ENCODE measurements around the gene SGMS1.

The SGMS1 gene

GRCh38 chr10:50415292-50415691 is 208.5 kb downstream of the SGMS1 start:
- no peak for DNase-seq

- DNase-seq = no peak
Measured at GRCh38 chr10:50410066-50410811, 213.5 kb downstream of the SGMS1 start.

- DNase-seq = no peak
Measured at GRCh38 chr10:50407076-50407801, 216.5 kb downstream of the SGMS1 start.

DNA sequence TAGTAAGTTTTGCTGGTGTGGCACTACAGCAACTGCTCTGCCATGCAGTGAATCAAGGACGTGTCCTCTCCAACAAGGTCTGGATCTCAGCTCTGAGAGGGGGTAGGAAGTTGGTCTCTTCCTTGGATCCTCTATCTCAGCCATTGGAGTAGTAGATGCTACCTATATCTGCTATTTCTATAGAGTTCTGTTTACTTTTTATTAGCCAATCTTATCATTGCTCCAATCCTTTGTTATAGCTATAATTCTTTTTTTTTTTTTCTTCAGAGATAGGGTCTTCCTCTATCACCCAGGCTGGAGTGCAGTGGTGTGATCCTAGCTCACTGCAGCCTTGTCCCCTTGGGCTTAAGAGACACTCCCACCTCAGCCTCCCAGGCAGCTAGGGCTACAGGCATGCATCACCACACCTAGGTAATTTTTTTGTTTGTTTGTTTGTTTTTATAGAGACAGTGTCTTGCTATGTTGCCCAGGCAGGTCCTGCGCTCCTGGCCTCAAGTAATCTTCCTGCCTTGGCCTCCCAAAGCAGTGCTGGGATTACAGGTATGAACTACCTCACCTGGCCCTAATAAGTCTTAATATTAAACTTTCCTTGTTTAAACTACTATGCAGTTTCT is 217.2 kb downstream of the SGMS1 start:
- DNase-seq = no peak

- no peak for DNase-seq
Measured at GRCh38 chr10:50405723-50406122, 218.0 kb downstream of the SGMS1 start.

- no peak for DNase-seq
Measured at GRCh38 chr10:50404021-50404773, 219.6 kb downstream of the SGMS1 start.

DNA sequence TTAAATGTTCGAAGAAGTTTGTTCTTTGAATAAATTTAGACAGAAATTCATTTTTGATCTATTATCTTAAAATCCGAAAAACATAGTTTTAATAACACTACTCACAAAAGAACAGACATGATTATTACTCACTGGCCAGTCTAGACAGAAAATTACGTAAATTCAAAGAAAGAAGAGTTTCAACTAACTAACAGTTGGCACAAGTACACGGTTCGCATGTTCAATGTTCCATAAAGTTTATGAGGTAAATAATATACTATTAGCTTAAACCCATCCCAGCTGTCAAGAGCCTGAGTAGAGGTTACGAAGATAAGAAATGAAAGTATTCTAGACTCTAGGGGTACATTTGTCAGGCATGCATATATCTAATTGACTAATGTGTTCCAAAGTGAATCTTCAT is 220.7 kb downstream of the SGMS1 start:
- DNase-seq = no peak

- DNase-seq = no peak
Measured at GRCh38 chr10:50402466-50402865, 221.3 kb downstream of the SGMS1 start.

DNA sequence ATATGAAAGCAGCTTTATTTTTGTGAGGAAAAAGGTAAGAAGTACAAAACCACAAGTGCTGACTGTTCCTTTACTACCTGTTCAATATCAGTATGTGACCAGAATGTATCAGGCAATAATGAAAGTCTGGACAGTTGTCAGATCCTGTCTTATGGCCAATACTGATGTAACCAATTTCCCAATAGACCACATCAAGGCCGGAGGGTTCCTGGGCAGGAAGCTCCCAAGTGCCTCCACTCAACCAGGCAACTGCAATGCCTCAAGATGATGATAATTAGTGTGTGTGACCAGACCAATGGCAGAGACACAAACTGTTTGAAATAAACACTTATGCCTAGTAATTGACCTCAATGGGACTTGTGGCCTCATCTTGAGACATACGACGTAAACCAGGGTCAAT is 223.1 kb downstream of the SGMS1 start:
- DNase-seq = no peak

DNA sequence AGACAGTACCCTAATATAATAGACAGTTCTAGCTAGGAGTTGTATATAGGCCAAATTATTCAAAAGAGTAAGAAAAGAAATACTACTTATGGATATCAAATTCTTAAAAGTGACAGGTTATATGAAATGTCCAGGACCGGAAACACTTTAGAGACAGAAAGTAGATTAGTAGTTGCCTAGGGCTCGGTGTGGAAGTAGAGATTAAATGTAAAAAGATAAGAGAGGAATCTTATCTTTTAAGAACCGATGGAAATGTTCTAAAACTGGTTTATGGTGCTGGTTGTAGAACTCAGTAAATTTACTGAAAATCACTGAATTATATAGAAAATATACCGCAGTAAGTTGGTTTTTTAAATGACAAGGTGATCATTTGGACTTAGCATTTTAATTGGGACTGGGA is 224.9 kb downstream of the SGMS1 start:
- no peak for DNase-seq

DNA sequence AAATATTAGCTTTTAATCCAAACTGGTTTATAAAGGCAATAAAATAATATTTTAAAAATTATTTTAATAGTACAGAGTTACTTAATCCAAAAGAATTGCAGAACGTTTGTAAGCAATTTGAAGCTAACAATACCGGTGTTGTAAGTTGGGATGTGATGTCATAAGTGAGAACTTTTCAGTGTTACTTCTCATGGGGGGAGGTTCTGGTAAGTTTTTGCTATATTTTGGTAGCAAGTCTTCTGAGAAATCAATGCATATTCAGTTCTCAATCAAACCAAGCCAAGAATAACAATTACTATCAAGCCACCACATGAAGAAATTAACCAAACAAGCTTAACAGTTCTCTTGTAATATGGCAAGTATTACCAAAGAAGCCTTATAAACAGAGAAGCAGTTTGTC is 225.4 kb downstream of the SGMS1 start:
- DNase-seq = no peak

- DNase-seq = no peak
Measured at GRCh38 chr10:50397312-50398140, 226.2 kb downstream of the SGMS1 start.

DNA sequence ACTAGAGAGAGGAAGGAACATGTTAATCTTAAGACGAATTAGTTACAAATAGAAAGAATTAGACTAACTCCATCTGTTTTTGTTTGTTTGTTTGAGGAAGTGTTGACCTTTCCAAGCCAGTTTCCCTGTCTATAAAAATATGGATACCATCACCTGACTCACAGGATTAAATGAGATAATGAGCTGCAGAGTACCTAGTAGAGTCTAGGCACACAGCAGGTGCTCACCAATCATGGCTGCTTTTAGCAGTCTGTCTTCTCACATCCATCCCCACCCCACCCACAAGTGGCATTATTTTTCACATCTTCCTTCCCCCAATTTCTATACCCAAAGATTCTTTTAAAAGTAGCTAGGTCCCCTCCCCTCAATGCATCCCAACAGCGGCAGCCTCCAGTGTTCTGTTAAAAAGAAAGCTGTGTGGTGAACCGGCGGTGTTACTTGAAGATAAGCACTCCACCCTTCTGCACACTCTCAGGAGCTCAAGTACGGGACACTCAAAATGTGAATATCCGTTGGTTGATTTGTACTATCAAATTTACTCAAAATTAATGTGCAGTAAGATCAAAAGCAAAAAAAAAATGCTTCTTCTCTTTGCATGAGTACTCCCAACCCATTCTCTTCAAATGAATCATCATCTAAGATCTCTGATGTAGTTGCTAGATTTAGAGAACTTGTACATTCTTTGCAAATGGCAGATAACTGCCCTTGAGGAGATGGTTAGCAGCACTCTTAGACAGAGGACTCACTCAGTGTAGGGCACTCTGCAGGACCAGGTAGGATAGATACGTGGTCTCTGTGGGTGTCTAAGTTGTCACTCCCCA is 227.1 kb downstream of the SGMS1 start:
- DNase-seq = peak; percentile 30

DNA sequence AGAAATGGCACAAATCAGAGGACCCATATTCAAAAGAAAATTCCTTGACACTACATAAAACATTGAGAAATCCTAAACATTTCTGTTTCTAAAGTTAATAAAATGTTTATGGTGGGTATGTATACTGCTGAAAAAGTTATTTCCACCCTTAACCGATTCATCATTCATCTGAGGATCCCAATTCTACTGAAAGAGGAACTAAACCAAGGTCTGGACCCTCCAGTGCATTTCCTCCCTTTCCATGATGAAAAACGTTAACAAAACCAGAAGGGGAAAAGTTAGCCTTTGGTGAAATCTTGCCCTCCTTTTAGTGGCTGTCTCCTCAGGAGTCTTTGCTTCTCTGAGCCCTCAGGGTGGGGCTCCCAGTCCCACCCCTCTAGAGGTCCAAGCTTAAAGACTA is 227.9 kb downstream of the SGMS1 start:
- no peak for DNase-seq

GRCh38 chr10:50395271-50395670 is 228.5 kb downstream of the SGMS1 start:
- DNase-seq = no peak

- no peak for DNase-seq
Measured at GRCh38 chr10:50394832-50395231, 228.9 kb downstream of the SGMS1 start.

GRCh38 chr10:50393784-50394467 is 229.8 kb downstream of the SGMS1 start:
- DNase-seq = no peak

DNA sequence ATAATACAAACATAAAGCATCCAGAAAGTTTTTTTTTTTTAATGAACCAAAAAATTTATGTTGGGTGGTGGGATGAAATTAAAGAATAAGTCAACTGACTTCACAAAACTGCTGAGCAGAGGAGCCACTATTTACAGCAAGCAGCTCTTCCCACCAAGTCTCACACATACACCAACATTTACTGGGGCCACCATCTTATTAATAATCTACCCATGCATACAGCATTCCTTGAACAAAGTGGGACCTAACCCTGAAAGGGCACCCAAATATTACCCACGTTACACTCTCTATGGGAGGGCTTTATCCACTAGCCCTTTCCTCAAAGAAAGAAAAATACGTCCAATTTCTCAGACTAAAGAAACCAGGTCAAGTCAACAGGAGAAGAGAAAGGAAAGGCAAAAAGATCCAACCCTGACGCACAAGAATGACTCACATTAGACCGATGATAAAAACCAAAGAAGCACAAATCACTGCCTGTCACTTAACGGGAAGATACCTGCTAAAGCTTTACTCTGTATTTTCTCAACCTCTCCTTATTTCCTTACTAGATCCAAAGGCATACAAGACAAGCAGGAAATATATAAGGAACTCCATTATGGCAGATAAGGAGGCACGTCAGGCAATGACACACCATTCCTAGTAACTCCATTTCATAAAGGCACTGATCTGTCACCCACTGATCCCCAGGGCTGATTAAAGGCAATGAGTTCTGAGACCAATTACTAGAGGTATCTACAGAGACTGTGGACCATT is 230.6 kb downstream of the SGMS1 start:
- DNase-seq = no peak

GRCh38 chr10:50392426-50392825 is 231.3 kb downstream of the SGMS1 start:
- no peak for DNase-seq

DNA sequence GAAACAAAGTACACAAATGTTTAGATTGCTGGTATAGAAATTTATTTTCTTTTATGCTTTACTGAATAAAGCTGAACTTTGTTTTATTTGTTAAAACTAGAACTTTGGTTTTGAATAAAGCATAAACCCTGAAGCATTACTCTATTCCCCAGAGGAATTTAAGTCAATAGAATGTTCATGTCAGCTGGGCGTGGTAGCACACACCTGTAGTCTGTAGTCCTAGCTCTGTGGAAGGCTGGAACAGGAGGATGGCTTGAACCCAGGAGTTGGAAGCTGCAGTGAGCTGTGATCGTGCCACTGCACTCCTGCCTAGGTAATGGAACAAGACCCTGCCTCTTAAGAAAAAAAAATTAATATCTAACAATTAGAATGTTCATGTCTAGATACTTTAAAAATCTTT is 233.5 kb downstream of the SGMS1 start:
- DNase-seq = no peak

All from activated naive CD4-positive, alpha-beta T cell treated with Interleukin-2 at 50 U/mL for 16 hours (primary cell).